Stimulated activated effector memory CD8-positive, alpha-beta T cell treated with anti-CD3 and anti-CD28 coated beads, Interleukin-12 subunit alpha, Interleukin-12 subunit beta, amount 100 ng/mL, for 72 hours (primary cell): ENCODE results near the gene MSH6.
"Not testable (repeated sequence)": the region's sequence is repeated elsewhere in the genome, so short reads cannot be mapped to it uniquely, and the experiment has no call there.

Source experiments
- ATAC-seq: fragments of 150-1000 bp; cut with Tn5 transposase; 2 replicates; pipeline ENCODE4 v1.10.0; 2021
- DNase-seq, 2 donors: peaks; one replicate each; pipeline ENCODE4 v3.0.0; 2021 to 2022; ENCODE audit warnings: low spot score in 2 of 2
- H3K27ac Mint-ChIP-seq: one replicate; pipeline ENCODE4 v1.8.0; 2022; ENCODE audit warnings: mild to moderate bottlenecking, mixed read lengths
- H3K36me3 Mint-ChIP-seq: one replicate; pipeline ENCODE4 v1.8.0; 2022; ENCODE audit warnings: mild to moderate bottlenecking, mixed read lengths
- H3K4me1 Mint-ChIP-seq: one replicate; pipeline ENCODE4 v1.8.0; 2022; ENCODE audit warnings: mixed read lengths
- H3K4me3 Mint-ChIP-seq: one replicate; pipeline ENCODE4 v1.8.0; 2022; ENCODE audit warnings: mild to moderate bottlenecking, mixed read lengths
- H3K9me3 Mint-ChIP-seq: one replicate; pipeline ENCODE4 v1.8.0; 2022; ENCODE audit warnings: mixed read lengths

MSH6 gene

GRCh38 chr2:47850198-47850597 is 67.3 kb downstream of the MSH6 start:
- Mint-ChIP-seq H3K9me3 (no peaks in the 10 kb centered on the region), H3K4me1 (peaks cover 19% of the 10 kb centered on the region), H3K4me3 (no peak overlapping the region), H3K27ac (no peak overlapping the region), H3K36me3 (peaks cover 26% of the 10 kb centered on the region)
- DNase-seq, result no peak
- no peak for ATAC-seq

- not testable (repeated sequence) for DNase-seq, H3K4me3 Mint-ChIP-seq, H3K9me3 Mint-ChIP-seq, H3K27ac Mint-ChIP-seq, ATAC-seq
- Mint-ChIP-seq H3K4me1 (peaks cover 28% of the 10 kb centered on the region), H3K36me3 (peaks cover 38% of the 10 kb centered on the region)
Observed at GRCh38 chr2:47853067-47853777, 70.3 kb downstream of the MSH6 start.
